HFFc6 (cell line): ENCODE measurements around the gene ABCB8. TPM values are rescaled to one million over a fixed set of nuclear protein-coding genes. Genes with fewer than 3 reads are reported as not detected.
"Not testable (repeated sequence)": the region's sequence is repeated elsewhere in the genome, so short reads cannot be mapped to it uniquely, and the experiment has no call there.

ENCODE experiments used
- DNase-seq: peaks from one replicate; pipeline ENCODE4 v3.0.0-alpha.2; 2018
- H3K27ac Mint-ChIP-seq: 2 replicates; pipeline ENCODE4 v1.8.0; 2020; ENCODE audit warnings: mild to moderate bottlenecking, mixed read lengths
- H3K27me3 Mint-ChIP-seq: 2 replicates; pipeline ENCODE4 v1.8.0; 2021; ENCODE audit warnings: mild to moderate bottlenecking, moderate library complexity, mixed read lengths; ENCODE audit not compliant: insufficient read depth
- H3K36me3 Mint-ChIP-seq: 2 replicates; pipeline ENCODE4 v1.8.0; 2021; ENCODE audit warnings: low read depth, mixed read lengths
- H3K4me1 Mint-ChIP-seq: 2 replicates; pipeline ENCODE4 v1.8.0; 2020; ENCODE audit warnings: low read depth, mixed read lengths
- H3K4me3 Mint-ChIP-seq: 2 replicates; pipeline ENCODE4 v1.8.0; 2020; ENCODE audit warnings: mild to moderate bottlenecking, moderate library complexity, mixed read lengths
- H3K9me3 Mint-ChIP-seq: 2 replicates; pipeline ENCODE4 v1.8.0; 2020; ENCODE audit warnings: mild to moderate bottlenecking, mixed read lengths
- total RNA-seq, 6 experiments: library from RNA; stranded (reverse); fragmentation: NEBNext Ultra II Directional; extraction: Animal tissue kit (Norgen Biotek cat#: 25700); gene quantifications; 2 replicates in 1 of 6; 3 replicates in 5 of 6; pipeline ENCODE4 v1.2.3, GENCODE V29; 2021
- TF ChIP-seq, protein P1 (sequence below): fragments of 200-600 bp; sonication (generic); IDR thresholded peaks from 2 replicates; pipeline ENCODE4 v1.5.0; 2021; ENCODE audit warnings: antibody characterized with exemption, mild to moderate bottlenecking

ABCB8 gene
- total RNA-seq, 6 experiments from 2014 or later = 31.9 to 36.3 (median 33.2) TPM

DNA sequence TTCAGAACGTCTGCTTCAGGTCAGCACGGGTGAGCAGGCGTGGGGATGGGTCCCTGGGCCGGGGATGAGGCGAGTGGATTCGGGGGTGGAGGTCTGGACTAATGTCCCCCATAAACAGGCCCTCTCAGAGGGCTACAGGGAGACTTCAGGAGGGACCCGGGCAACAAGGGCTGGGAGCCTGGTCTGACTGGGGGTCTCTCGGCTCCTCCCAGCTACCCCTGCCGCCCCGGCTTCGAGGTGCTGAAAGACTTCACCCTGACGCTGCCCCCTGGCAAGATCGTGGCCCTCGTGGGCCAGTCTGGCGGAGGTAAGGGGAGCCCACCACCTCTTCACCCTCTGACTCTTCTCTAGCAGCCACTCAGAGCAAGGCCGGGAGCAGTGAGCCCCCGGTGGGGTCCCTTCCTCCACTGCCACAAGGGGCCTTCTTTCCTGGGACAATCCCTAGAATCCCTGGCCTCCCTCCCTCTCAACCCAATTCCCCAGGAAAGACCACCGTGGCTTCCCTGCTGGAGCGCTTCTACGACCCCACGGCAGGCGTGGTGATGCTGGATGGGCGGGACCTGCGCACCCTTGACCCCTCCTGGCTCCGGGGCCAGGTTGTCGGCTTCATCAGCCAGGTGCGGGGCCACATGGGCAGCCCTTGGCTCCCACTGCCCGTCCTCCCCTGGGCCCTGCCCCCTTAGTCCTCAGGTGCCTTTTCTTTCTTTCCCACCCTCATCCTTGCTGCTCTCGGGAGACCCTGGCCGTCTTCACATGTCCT is 12.5 kb downstream of the ABCB8 start:
- Mint-ChIP-seq H3K27ac (no peak overlapping the region), H3K9me3 (no peaks in the 10 kb centered on the region), H3K36me3 (no peaks in the 10 kb centered on the region), H3K4me3 (no peak overlapping the region), H3K4me1 (peaks cover 25% of the 10 kb centered on the region), H3K27me3 (no peaks in the 10 kb centered on the region; the same call in 1 of the 2 replicates)
- TF ChIP-seq, protein P1, sequence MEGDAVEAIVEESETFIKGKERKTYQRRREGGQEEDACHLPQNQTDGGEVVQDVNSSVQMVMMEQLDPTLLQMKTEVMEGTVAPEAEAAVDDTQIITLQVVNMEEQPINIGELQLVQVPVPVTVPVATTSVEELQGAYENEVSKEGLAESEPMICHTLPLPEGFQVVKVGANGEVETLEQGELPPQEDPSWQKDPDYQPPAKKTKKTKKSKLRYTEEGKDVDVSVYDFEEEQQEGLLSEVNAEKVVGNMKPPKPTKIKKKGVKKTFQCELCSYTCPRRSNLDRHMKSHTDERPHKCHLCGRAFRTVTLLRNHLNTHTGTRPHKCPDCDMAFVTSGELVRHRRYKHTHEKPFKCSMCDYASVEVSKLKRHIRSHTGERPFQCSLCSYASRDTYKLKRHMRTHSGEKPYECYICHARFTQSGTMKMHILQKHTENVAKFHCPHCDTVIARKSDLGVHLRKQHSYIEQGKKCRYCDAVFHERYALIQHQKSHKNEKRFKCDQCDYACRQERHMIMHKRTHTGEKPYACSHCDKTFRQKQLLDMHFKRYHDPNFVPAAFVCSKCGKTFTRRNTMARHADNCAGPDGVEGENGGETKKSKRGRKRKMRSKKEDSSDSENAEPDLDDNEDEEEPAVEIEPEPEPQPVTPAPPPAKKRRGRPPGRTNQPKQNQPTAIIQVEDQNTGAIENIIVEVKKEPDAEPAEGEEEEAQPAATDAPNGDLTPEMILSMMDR = no peak
- no peak for DNase-seq

DNA sequence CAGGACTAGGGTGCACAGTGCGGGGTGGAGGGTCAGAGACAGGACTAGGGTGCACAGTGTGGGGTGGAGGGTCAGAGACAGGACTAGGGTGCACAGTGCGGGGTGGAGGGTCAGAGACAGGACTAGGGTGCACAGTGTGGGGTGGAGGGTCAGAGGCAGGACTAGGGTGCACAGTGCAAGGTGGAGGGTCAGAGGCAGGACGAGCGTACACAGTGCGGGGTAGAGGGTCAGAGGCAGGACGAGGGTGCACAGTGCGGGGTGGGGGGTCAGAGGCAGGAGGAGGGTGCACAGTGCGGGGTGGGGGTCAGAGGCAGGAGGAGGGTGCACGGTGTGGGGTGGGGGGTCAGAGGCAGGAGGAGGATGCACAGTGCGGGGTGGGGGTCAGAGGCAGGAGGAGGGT is 15.2 kb downstream of the ABCB8 start:
- H3K27ac Mint-ChIP-seq, H3K9me3 Mint-ChIP-seq, H3K4me3 Mint-ChIP-seq, H3K27me3 Mint-ChIP-seq, DNase-seq, H3K36me3 Mint-ChIP-seq: not testable (repeated sequence)
- peaks cover 32% of the 10 kb centered on the region for H3K4me1 Mint-ChIP-seq

DNA sequence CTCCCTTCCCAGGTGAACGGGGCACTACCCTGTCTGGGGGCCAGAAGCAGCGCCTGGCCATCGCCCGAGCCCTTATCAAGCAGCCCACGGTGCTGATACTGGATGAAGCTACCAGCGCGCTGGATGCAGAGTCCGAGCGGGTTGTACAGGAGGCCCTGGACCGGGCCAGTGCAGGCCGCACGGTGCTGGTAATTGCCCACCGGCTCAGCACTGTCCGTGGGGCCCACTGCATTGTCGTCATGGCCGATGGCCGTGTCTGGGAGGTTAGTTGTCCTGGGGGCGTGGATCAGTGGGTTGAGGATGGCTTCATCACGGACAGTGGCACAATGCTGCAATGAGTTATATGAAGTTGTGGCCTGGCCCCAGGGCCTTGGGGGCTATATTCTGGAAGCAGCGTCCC is 15.7 kb downstream of the ABCB8 start:
- H3K4me1 Mint-ChIP-seq = peaks cover 27% of the 10 kb centered on the region
- DNase-seq = no peak
- no peaks in the 10 kb centered on the region for H3K9me3 Mint-ChIP-seq
- H3K27me3 Mint-ChIP-seq = peaks cover 2% of the 10 kb centered on the region
- H3K27ac Mint-ChIP-seq = no peak overlapping the region
- no peak overlapping the region for H3K4me3 Mint-ChIP-seq
- no peaks in the 10 kb centered on the region for H3K36me3 Mint-ChIP-seq
- TF ChIP-seq, protein P1 = no peak

DNA sequence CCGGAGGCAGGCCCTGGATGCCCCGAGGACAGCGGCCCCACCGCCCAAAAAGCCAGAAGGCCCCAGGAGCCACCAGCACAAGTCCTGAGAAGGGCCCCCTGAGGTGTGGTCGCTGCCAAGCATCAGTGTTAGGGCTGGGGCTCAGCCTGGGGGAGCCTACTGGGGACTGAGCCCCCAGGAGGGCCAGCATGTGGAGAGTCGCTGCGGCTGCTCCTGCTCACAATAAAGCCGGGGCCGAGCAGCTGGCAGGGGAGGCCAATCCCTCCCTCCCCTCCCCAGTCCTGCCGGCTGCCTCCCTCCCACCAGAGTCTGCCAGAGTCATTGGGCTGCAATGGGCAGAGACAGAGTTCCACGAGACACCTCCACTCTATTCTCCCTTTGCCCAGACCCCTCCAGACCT is 17.0 kb downstream of the ABCB8 start:
- H3K4me1 Mint-ChIP-seq = peaks cover 14% of the 10 kb centered on the region
- TF ChIP-seq, protein P1 = no peak
- DNase-seq = no peak
- no peak overlapping the region for H3K27ac Mint-ChIP-seq
- peaks cover 2% of the 10 kb centered on the region for H3K27me3 Mint-ChIP-seq
- no peaks in the 10 kb centered on the region for H3K9me3 Mint-ChIP-seq
- no peak overlapping the region for H3K4me3 Mint-ChIP-seq
- no peaks in the 10 kb centered on the region for H3K36me3 Mint-ChIP-seq

DNA sequence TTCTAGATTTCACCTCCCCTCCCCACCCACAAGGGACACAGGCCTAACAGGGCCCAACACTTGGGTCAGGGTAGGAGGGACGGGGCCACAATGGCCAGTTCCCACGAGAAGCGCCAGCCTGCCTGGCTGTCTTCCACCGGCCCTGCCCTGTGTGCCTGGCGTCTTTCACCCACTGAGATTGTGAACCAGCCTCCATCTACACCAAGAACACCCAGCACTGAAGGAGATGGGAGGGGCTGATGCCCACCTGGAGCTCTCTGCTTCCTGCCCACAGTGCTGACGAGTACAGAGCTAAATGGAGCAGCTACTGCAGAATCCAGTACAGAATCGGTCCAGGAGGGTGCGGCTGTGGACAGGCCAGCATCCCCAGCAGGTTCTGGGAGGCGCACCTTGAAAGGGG is 17.7 kb downstream of the ABCB8 start:
- Mint-ChIP-seq H3K27ac (no peak overlapping the region), H3K36me3 (no peaks in the 10 kb centered on the region)
- TF ChIP-seq, protein P1 = no peak

More for the DNA sequence above, 17.7 kb downstream of the ABCB8 start:
- Mint-ChIP-seq H3K9me3 (no peaks in the 10 kb centered on the region), H3K4me1 (peaks cover 14% of the 10 kb centered on the region), H3K4me3 (no peak overlapping the region), H3K27me3 (peaks cover 2% of the 10 kb centered on the region)
- no peak for DNase-seq
